HG03175 (cell line): ENCODE data around the gene RLN1.
"Not testable (repeated sequence)": the region's sequence is repeated elsewhere in the genome, so short reads cannot be mapped to it uniquely, and the experiment has no call there.

Source experiments
- ATAC-seq: cut with Tn5 transposase; IDR thresholded peaks from one replicate; pipeline ENCODE4 v1.9.1; 2021; ENCODE audit warnings: mild to moderate bottlenecking, moderate library complexity; ENCODE audit not compliant: unreplicated experiment

The RLN1 gene, protein sequence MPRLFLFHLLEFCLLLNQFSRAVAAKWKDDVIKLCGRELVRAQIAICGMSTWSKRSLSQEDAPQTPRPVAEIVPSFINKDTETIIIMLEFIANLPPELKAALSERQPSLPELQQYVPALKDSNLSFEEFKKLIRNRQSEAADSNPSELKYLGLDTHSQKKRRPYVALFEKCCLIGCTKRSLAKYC

DNA sequence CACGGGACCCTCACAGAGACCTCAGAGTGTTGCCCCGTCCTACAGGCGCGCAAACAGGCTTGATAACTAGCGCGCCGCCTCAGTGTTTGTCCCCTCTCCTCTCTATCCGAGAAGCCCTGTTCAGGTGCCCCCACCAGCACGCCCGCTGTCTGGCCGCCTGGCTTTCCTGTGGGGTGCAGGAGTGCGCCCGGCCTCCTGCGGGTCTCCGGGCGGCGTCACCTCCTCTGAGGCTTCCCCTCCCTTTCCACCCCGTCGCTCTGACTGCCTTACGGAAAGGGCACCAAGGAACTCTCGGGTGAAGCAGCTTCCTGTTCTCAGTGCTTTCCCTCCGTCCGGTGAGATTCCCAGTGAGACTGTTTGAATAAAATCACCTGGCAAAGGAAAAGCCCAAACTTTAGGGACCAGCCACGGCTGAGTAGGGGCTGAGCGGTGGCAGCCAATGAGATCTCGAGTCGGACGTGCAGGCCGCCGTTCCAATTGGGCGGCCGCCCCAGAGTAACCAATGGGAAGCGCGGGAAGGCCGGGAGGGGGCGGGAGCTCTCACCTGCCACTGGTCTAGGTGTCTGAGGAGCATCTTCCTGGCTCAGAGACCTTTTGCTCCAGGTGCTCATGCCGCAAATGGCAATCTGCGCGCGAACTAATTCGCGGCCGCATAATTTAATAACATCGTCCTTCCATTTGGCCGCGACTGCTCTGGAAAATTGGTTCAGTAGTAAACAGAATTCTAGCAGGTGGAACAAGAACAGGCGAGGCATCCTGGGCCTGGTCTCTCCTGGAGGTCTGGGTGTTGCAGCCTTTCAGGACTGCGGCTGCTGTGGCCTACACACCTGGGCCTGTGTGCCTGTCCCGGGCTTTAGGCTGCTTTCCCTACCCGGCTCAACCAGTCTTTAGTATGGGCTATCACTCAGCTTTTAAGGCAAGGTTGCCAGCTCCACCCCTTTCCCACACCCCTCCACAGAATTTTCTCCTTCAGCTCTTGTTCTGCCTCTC lies at the start of gene RLN1:
RLN1 (minus strand) TSS at position 885 of the 990 bp plus-strand sequence; CDS start at position 755, 130 bp downstream.
- peak; percentile 99 for ATAC-seq

DNA sequence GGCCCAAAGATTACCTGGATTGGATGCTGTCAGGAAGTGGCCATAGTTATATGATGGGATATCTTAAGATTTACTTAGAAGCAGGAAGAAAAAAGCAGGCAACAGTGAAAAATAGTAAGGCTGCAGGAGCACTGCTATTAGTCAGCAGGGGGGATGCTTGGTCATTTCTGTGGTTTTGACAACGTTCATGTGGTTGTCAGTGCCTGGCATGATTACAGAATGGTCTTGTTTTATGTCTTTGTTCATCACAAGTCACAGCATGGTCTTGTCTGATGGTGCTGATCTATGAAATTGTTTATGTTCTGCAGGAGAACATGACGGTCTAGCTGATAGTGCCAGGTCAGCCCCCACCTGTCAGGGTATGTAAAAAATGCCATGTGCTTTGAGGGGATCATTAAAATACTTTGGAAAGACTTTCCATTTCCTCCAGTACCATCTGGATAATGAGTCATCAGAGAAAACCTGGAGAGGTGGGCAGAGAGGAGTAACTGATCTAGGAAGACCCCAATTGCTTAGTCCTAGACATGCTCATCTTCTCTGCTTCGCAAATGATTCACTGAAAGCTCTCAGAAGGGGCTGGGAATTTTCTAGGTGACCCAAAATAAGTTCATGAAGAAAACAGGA lies 49.5 kb upstream of the RLN1 start:
- peak; percentile 84 for ATAC-seq

DNA sequence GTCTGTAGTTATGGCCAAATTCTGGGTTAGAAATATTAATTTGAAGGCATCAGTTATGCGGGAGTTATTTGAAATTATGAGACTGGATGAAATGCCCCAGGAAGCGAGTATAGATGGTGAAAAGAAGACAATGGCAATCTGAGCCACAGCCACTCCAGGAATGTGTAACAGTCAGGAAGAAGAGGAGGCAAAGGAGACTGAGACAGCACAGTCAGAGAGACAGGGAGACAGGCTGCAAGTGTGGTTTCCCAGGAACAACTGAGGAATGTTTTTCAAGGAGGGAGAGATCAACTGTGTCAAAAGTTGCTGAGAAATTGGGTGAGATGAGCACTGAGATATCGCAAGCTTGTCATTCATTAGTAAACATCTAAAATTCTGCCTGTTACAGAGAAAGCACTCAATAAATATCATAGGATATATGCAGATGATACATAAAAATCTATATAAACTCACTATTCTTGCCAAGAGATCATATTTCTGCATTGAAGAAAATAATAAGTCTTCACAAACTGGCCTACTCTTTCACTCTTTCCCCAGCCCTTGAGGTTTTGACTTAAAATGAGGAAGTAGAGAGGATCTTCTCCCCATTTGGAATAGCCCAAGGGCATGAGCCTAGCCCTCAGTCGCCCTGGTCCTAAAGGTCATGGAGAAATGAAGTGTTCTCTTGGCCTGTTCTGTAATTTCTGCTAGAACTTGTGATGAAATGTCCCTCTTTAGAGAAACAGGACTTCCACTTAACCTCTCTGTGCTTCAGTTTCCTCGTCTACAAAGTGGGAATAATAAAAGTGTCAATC lies 48.5 kb upstream of the RLN1 start:
- ATAC-seq = no peak

DNA sequence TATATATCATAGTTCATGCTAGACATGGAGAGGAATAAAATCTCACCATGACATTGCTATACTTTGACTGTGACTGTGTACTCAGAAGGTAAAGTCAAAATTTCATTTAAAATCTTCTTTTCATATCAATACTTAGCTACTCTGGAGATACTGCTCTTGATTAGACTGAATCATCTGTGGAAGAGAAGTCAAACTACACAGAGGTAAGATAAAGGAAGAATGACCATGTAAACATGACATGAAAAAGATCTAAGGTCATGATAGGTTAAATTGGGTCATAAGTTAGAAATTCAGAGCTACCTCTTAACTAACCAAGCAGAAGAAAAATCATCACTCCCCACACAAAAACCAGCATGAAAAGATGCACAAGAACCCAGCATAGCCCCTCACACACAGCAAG lies 44.8 kb upstream of the RLN1 start:
- no peak for ATAC-seq

DNA sequence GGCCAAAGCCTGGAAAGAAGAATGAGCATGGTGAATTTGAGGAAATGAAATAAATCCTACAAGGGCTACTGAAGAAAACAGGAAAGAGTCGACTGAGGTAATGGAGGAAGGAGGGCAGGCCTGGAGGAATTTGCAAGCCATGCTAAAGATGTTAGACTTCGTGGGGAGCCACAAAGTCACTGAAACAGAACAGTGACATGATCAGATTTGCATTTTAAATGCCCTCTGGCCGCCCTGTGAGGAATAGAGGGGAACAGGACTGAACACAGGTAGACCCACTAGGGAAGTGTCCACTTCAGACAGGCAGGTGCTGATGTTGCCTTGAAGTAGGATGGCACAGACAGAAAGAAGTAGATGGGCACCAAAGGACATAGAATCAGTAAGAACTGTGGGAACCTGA lies 42.8 kb upstream of the RLN1 start:
- ATAC-seq = no peak

DNA sequence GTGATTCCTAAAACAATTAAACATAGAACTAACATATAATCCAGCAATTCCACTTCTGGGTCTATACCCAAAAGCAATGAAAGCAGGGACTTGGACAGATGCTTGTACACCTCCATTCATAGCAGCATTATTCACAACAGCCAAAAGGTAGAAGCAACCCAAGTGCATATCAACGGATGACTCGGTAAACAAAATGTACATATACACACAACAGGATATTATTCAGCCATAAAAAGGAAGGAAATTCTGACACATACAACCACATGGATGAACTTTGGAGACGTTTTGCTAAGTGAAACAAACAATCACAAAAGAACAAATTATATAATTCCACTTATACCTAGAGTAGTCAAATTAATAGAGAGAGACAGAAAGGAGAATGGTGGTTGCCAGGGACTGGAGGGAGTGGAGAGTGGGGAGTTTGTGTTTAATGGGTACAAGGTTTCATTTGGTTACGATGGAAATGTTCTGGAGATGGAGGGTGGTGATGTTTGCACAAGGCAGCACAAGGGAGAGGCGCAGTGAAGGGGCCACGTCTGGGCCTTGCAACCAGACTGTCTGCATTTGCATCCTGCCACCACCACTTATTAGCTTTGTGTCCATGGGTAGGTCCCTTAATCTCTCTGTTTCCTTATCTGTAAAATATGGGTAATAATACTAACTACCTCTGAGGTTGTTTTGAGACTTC lies 36.3 kb upstream of the RLN1 start:
- ATAC-seq = no peak

DNA sequence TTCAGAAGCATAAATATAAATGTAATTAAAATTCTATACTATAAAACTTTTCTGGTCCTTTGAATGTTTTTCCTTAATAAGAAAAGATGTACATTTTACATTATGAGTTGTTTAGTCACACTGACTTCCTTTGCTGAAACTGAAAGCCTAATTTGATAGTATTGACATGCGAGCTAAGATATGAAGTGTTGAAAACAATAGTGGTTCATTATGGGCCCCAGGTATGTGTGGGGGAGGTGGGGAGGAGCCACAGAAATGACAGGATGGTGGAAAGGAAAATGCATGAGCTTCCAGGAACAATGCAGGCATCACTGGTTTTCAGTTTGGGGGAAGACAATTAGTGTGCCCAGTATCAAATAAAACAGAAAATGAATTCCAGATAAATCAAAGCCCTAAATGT lies 35.4 kb upstream of the RLN1 start:
- no peak for ATAC-seq

DNA sequence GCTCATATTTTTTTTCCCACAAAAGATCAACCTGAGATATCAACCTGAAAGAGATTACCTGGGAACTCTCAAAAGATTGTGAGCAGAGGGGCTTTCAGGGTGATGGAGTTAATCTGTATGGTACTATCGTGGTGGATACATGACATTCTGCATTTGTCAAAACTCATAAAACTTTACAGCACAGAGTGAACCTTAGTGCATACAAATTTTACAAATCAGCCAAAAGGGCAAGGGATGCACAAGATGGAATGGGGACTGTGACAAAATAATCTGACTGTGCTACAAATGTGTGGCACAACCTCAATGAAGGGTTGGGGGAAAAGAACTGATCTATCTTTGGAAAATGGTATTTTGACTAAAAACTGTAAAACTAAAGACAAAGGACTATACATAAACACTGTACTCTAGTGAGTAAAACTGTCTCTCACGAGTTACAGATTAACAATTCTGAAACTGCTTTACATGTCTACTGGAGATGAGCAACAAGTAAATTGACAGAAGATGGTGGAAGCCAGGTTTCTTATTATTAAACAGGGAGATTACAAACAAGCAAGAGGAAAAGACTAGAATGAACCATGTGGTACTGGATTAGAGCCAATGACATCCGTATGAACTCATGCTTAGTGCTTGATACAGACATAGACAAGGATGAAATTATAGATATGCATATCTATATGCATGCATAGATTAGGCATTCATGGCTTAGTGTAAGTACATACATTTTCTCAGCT lies 24.8 kb upstream of the RLN1 start:
- ATAC-seq = peak; percentile 89

DNA sequence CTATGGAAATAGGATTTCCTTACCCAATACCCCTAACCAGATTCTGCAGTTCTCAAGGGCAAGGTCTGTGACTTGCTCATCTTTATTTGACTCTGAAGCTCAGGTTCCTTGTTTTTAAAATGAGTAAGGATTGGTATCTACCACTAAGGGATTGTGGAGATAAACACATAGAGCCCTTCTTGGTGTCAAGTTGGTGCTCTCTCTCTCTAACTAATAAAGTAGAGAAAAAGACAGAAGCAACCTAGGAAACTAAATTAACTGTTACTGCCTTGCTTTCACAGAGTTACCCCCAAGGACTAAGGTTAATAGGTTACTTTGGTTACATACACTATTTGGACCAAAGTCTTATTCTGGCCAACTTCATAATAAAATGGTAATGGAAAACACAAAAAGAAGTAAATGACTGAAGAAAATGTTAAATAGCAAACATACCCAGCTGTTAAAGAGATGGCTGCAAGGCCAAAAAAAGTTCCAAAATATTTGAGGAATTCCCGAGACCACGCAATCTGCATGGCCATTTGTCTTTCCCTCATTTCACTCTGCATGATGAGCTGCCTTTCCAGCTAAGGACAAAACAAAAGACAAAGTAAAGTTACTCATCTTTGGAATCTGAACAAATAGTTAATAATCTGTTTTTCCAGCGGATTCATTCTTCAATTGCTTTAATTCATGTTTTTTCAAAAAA lies 21.8 kb upstream of the RLN1 start:
- ATAC-seq = no peak

DNA sequence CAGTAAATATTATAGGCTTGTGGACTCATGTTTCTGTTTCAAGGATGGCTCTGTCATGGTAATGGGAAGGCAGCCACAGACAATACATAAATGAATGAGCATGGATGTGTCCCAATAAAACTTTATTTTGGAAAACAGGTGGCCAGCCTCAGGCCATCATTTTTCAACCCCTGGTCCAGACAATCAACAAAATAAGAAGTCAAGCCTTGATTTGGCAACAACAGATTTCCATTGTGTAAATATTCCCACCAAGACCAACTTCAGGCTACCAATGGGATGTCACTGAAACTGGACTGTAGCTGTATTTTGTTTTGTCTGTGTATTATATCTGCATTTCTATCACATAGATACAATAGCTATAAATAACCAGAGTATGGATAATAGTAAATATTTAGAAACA lies 20.7 kb upstream of the RLN1 start:
- no peak for ATAC-seq

DNA sequence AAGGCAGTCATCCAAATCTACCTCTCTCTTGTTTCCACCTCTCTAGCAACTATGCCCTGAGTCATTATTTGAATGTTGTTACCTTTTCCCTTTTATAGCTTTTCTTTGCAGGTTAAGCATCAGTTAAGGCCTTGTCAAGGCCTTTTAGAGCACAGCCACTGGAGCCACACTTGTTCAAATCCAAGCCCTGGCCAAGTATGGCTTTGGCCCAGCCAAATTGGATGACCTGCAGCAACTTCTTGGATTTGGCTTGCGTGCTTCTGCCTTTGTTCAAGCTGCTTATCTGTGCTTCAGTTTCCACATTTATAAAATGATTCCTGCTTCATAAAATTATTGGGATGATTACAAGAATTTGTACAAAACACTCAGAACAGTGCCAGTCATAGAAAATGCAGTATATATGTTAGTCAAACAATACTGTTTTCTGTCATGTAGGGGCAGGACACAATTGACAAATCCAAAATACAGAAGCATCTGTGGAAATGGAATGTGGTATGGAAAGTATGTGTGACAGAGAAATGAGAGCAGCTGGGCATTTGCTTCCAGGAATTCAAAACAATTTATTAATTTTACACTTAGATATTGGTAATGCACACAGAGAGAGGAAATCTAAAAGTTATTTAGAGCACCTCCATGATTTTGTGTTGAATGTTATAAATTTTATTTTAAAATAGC lies 17.9 kb upstream of the RLN1 start:
- ATAC-seq = no peak

DNA sequence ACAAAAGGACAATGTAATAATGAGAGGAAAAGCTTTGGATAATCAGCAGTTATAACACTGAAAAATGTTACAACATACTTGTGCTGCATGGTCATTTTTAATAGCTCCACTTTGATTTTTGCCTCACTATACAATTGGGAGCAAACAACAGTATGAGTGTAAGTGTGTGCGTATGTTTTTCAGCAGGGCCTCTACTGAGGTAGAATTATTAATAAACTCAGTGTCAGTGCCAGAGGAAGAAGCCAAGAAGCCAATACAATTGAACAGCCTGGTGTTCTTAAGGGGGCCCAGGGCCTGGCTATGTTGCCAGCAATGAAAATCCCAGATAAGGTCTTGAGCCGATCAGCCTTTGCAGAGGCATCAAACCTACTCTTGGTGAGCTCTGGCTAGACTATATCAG lies 16.1 kb upstream of the RLN1 start:
- ATAC-seq = no peak

DNA sequence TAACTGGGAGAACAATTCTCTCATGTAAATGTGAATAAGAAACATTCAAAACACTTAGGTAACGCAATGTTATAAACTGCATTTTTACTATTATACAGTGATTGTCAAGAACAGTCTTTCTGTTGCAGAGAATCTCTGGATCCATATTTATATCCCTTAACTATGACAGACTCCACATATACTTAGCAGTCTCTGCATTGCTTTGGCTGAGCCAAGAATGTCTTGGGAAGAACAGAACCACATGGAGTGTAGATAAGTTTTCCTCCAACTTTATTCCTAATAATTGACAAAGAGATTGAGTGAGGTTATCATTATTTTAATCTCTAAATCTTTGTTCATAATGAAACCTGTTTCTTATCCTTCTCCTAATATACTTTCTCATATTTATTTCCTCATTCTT lies 15.6 kb upstream of the RLN1 start:
- no peak for ATAC-seq

DNA sequence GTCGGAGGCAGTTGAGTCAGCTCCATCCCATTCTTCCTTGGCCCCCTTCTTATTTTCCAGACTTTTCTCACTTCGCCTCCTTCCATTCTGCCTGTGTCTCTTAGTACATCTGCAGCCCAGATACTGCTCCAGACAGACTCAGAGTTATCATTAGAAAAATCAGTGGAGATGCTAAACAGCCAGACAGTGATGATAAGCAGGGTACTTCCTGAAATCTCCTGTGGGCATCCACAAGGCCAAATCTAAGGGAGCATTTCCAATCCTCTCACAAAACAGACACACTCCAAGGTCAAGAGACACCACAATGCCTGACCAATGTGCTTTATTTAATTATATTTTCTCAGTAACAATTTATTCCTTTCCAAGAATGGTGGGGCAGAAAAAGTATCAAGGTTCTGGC lies 14.5 kb upstream of the RLN1 start:
- ATAC-seq = no peak

DNA sequence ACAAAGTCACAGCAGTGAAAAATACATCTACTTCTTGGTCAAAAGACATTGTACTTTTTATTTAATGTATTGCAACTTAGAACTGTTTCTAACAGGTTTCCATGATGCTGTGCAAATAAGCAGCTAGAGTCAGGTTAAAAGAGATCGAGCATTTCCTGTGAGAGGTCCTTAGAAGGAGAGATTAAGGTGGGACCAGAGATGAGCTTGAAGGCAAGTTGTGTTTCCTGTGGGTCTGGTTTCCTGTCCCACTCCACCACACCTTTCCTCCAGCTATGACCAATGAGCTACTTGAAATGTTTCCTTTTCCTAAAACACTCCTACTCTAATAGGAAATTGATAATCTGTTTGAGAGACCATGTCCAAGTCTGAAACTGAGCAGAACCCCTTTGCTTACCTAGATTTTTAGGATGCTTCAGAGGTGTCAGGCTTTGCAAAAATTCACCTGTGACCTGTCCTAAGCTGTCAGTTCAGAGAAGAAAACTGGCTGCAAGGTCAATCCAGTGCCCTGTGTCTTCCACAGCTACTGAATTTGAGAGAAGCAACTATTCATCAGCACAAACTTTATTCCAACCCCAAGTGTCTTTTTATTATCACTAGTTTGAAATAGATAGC lies 13.1 kb upstream of the RLN1 start:
- ATAC-seq = no peak

DNA sequence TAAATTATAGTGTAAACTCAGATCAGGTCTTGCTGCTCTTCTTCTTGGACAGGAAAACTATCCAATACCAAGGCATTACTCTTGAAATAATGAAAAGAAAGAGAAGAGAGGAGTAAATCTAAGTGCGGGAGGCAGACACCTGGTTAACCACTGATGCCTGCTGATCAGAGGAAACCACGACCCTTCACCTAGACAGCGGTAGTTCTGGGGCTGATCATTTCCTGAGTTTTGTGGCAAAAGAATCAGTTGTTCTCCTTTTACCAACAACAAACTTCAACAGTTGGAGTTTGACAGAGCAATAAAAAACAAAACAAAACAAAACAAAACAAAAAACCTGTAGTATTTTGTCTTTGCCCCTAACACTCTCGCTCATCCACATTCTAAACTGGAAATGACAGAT lies 3.0 kb downstream of the RLN1 start:
- no peak for ATAC-seq

DNA sequence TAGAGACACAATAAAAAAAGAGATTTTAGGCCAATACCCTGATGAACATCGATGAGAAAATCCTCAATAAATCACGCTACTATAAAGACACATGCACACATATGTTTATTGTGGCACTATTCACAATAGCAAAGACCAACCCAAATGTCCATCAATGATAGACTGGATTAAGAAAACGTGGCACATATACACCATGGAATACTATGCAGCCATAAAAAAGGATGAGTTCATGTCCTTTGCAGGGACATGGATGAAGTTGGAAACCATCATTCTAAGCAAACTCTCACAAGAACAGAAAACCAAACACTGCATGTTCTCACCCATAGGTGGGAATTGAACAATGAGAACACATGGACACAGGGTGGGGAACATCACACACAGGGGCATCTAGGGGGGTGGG lies 8.4 kb downstream of the RLN1 start:
- ATAC-seq = not testable (repeated sequence)

DNA sequence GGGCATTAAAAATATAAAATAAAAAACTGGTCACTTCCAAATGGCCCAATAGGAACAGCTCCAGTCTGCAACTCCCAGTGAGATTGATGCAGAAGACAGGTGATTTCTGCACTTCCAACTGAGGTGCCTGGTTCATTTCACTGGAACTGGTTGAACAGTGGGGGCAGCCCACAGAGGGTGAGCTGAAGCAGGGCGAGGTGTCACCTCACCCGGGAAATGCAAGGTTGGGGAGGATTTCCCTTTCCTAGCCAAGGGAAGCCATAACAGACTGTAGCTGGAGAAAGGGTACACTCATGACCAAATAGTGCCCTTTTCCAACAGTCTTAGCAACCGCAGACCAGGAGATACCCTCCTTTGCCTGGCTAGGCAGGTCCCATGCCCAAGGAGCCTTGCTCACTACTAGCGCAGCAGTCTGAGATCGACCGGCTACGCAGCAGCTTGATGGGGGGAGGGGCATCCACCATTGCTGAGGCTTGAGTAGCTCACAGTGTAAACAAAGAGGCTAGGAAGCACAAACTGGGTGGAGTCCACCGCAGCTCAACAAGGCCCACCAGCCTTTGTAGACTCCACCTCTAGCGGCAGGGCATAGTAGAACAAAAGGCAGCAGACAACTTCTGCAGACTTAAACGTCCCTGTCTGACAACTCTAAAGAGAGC lies 12.7 kb downstream of the RLN1 start:
- no peak for ATAC-seq
